A673 (cell line): ENCODE results near the gene EFCAB6.

Experiments used
- CTCF ChIP-seq: fragments of 300-800, 200-600 bp; sonication (generic); conservative IDR thresholded peaks from 2 replicates; pipeline ENCODE4 v1.5.1; 2017; ENCODE audit warnings: low read depth, mild to moderate bottlenecking, antibody characterized with exemption, low read length, moderate library complexity, mixed read lengths
- EZH2 ChIP-seq: fragments of 200-600 bp; sonication (generic); IDR thresholded peaks from 2 replicates; pipeline ENCODE4 v1.6.1; 2017; ENCODE audit warnings: borderline replicate concordance, low read depth, mild to moderate bottlenecking, mixed read lengths, antibody characterized with exemption, low read length; ENCODE audit not compliant: poor library complexity, severe bottlenecking

DNA sequence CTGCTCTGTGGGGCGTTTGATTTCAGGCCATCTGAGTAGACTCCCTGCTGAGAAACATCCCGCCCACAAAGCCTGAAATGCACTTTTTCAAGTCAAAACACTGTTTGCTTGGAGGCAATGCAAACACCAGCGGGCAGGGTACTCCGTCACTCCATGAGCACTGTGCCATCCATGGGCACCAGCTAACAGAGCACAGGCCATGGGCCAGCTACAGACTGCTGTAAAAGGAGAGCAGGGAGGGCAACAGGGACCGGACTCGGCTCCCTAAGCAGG is 16.6 kb upstream of the EFCAB6 start:
- TF ChIP-seq CTCF (no peak), EZH2 (no peak)
